NT2/D1 (cell line): ENCODE measurements around the gene NAA15.
"Not testable (repeated sequence)": the region's sequence is repeated elsewhere in the genome, so short reads cannot be mapped to it uniquely, and the experiment has no call there.

Source experiments
- SUZ12 ChIP-seq: IDR thresholded peaks from 2 replicates; pipeline ENCODE4 v1.6.1; 2011; ENCODE audit not compliant: insufficient read length, insufficient read depth; ENCODE audit errors: extremely low read depth
- ZNF274 ChIP-seq: IDR thresholded peaks from 2 replicates; pipeline ENCODE4 v1.6.1; 2011; ENCODE audit warnings: mild to moderate bottlenecking, low read depth, low read length

- TF ChIP-seq ZNF274, SUZ12: not testable (repeated sequence)
These were observed 167.5 kb downstream of the NAA15 start for GRCh38 chr4:139468756-139469155.
